ENCODE measurements around the gene AURKAIP1. TPM values are rescaled to one million over a fixed set of nuclear protein-coding genes. Genes with fewer than 3 reads are reported as not detected.

Gene AURKAIP1
- total and polyA plus RNA-seq, 9 of the 15 experiments (the other 6 are each of a cell fraction or from before 2014, with no cell fraction given): 7.8 to 478 (median 92.0) TPM

GRCh38 chr1:1374929-1375662 lies at the start of gene AURKAIP1 (continued):
- no peak for TF ChIP-seq TSHZ1 (CRISPR knock-in tag; IDR thresholded peaks at IDR 0.05)
- peak; percentile 63; the same call in 1 of the 2 replicates for TF ChIP-seq NCOR1 (IDR thresholded peaks at IDR 0.05)
- TF ChIP-seq PTBP1 (IDR thresholded peaks at IDR 0.05; ENCODE audit: low read depth, low read length): 0 out of 2 replicates have a peak, but pooled peaks have one; percentile 67
- TF ChIP-seq RAD51 (IDR thresholded peaks at IDR 0.05; ENCODE audit: borderline replicate concordance, low read depth): peak; percentile 35; the same call in 1 of the 2 replicates
- no peak for TF ChIP-seq TFAM (CRISPR knock-in tag; conservative IDR thresholded peaks at IDR 0.05)
- TF ChIP-seq POLR2G (IDR thresholded peaks at IDR 0.05; ENCODE audit: low read depth, low read length): peak; percentile 95
- no peak for TF ChIP-seq SREBF2 (CRISPR knock-in tag; IDR thresholded peaks at IDR 0.05)
- peak; percentile 87; the same call in 1 of the 2 replicates for TF ChIP-seq HNRNPL (IDR thresholded peaks at IDR 0.05; ENCODE audit: low read depth, low read length)
- peak; percentile 99 for TF ChIP-seq NCOA1 (IDR thresholded peaks at IDR 0.05; ENCODE audit: low read depth)
- no peak for TF ChIP-seq ZKSCAN3 (CRISPR knock-in tag; IDR thresholded peaks at IDR 0.05)
- no peak for TF ChIP-seq TAF7 (tag; IDR thresholded peaks at IDR 0.05)
- TF ChIP-seq, protein P1, sequence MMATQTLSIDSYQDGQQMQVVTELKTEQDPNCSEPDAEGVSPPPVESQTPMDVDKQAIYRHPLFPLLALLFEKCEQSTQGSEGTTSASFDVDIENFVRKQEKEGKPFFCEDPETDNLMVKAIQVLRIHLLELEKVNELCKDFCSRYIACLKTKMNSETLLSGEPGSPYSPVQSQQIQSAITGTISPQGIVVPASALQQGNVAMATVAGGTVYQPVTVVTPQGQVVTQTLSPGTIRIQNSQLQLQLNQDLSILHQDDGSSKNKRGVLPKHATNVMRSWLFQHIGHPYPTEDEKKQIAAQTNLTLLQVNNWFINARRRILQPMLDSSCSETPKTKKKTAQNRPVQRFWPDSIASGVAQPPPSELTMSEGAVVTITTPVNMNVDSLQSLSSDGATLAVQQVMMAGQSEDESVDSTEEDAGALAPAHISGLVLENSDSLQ (IDR thresholded peaks at IDR 0.05): peak; percentile 87
- TF ChIP-seq NCOA6 (IDR thresholded peaks at IDR 0.05): no peak
- TF ChIP-seq BRF1 (IDR thresholded peaks at IDR 0.05; ENCODE audit: borderline replicate concordance, extremely low read depth, insufficient read length): no peak
- peak; percentile 42; the same call in 1 of the 2 replicates for TF ChIP-seq ZC3H8 (IDR thresholded peaks at IDR 0.05)
- no peak for TF ChIP-seq NFE2L1 (tag; IDR thresholded peaks at IDR 0.05; ENCODE audit: borderline replicate concordance, low read depth)
- peak; percentile 93 for TF ChIP-seq THAP7 (CRISPR knock-in tag; IDR thresholded peaks at IDR 0.05)
- peak; percentile 80 for TF ChIP-seq ZNF830 (CRISPR knock-in tag; IDR thresholded peaks at IDR 0.05)
- peak; percentile 91 to 97 for TF ChIP-seq SIX5 (IDR thresholded peaks at IDR 0.05; ENCODE audit: borderline replicate concordance in 1 of 2, insufficient read depth in 1 of 2, low read depth in 1 of 2, low read length in 2 of 2)
- TF ChIP-seq SOX6 (IDR thresholded peaks at IDR 0.05): peak; percentile 89
- TF ChIP-seq ZNF184 (CRISPR knock-in tag; IDR thresholded peaks at IDR 0.05): no peak

Measured in K562 (cell line).